ENCODE measurements around the gene BPTF.
"Not testable (repeated sequence)": the region's sequence is repeated elsewhere in the genome, so short reads cannot be mapped to it uniquely, and the experiment has no call there.

The BPTF gene

DNA sequence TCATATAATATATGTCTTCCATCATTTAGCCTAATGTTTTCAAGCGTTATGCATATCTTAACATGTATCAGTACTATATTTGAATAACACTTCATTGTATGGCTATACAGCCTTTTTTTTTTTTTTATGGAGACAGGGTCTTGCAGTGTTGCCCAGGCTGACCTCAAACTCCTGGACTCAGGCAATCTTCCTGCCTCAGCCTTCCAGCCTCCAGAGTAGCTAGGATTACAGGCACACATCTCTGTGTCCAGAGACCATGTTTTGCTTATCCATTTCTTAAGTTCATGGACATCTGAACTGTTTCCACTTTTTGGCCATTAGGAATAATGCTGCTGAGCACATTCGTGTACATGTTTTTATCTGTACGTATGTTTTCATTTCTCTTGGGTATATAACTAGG is 7.8 kb downstream of the BPTF start:
- DNase-seq (ENCODE audit: low read depth) = no peak

DNA sequence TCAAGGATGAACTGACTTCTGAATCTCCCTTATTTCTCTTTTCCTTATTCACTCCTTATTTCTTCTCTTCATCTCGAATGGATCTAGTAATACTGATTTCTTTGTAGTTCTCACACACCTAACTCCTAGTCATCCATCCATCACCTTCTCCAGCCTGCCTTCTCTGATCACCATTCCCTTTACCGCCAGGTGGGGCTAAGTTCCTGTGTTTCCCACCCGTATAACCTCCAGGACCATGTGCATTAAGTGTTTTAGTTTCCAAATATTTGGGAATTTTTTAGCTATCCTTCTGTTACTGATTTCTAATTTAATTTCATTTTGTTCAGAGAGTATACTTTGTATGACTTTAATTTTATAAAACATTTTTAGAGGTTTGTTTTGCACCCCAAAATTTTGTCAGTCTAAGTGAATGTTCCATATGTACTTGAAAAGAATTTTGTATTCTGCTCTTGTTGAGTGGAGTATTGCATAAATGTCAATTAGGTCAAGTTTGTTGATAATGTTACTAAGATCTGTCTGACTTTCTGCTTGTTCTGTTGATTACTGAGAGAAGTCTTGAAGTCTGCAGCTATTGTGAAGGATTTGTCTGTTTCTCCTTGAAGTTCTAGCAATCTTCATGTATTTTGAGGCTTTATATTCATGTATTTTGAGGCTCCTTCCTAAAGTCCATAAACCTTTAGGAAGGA is 8.8 kb downstream of the BPTF start:
- no peak for DNase-seq (ENCODE audit: low read depth)

DNA sequence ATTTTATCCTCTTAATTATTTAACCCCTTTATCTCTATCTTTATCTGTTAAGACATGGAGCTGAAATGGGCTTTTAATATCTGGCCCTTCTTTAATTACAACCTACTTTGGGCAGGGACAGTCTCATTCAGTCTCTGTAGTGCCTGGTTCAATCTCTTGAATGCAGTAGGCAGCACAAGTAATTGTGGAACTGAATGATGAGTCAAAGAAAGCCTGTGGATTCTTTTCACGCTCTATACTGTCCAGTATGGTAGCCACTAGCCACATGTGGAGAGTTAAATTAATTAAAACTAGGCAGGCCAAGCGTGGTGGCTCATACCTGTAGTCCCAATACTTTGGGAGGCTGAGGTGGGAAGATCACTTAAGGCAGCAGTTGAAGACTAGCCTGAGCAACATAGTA is 9.3 kb downstream of the BPTF start:
- no peak for DNase-seq (ENCODE audit: low read depth)

DNA sequence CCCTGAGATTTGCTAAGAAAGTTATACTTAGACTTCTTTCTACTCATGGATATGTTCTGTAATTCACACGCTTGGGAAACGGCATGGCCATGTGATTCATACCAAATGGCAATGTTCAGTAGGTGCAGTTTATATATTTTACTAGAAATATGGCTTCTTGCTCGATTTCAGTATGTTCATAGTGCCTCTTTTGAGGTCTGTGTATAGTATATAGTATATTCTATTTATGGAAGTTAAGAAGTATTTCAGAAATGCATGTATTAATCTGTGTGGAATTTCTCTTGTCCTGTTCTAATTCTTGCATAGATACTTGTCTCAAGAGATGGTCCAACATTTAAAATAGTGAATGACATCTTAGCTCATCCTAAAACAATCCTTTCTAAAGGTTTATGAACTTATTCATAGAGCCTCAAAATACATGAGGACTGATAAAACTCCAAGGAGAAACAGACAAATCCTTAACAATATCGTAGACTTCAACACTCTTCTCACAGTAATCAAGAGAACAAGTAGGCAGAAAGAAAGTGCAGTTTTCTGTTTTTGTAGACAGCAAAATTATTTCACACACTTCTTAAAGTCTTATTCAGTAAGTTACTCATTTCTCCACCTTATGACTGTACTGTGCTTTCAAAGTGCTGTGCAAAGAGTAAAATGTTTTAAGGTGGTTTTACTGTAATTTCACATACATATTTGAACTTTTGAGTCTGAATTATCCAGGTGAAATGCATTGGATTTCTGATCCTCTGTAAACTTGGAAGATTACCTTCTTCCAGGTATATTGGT is 11.1 kb downstream of the BPTF start:
- peak; percentile 20 for DNase-seq (ENCODE audit: low read depth)

DNA sequence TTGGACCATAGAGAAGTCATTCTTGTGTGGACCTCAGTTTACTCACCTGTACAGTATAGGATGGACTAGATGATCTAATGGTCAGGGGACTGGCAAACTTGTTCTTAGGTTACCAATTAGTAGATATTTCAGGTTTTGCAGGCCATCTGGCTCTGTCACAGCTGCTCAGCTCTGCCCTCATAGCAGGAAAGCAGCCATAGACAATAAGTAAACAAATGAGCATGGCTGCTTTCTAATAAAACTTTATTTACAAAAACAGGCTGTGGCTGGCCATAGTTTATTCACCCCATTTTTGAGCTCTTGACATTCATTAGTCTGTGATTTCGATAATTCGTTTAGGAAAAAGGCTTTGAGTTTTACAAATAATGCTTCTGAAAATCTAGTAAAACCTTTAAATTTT is 12.7 kb downstream of the BPTF start:
- DNase-seq (ENCODE audit: low read depth) = no peak

DNA sequence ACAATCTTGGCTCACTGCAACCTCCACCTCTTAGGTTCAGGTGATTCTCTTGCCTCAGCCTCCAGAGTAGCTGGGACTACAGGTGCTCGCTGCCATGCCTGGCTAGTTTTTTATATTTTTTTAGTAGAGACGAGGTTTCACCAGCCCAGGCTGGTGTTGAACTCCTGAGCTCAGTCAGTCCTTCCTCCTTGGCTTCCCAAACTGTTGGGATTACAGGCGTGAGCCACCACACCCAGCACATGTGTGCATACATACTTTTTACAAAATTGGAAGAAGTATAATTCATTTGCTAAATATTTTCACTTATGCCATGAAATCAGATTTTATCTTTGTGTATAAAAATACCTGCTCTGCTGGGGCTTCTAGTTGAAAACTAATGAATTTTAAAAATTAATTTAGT is 13.2 kb downstream of the BPTF start:
- DNase-seq (ENCODE audit: low read depth) = no peak

DNA sequence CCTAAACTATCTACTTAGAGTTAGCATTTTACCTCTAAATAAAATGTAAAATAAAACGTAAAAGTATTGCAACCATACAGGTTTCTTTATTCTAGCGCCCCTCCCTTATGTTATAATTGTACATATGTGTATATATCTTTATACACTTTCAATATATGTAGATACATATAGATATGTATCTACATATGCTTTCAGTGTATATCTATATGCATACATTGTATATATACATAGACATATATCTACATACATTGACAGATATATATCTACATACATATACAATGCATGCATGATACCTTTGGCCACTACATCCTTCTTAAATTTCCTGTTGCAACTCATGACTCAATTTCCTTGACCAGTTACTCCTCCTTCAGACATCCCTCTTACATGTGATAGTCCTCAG is 16.7 kb downstream of the BPTF start:
- no peak for DNase-seq (ENCODE audit: low read depth)

DNA sequence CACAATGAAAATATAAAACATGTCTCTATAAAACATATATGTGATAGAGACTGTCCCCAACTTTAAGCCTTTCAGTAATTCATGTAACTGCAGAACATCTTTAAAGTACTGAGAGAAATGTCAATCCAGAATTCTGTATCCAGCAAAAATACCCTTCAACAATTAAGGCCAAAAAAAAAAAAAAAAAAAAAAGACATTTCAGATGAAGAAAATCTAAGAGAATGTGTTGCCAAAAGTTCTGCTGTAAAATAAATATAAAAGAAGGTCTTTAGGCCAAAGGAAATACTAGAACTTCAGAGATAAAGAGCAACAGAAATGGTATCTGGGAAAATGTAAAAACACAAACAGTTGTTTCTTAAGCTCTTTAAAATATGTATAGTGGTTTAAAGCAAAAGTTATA is 17.3 kb downstream of the BPTF start:
- DNase-seq (ENCODE audit: low read depth) = no peak

DNA sequence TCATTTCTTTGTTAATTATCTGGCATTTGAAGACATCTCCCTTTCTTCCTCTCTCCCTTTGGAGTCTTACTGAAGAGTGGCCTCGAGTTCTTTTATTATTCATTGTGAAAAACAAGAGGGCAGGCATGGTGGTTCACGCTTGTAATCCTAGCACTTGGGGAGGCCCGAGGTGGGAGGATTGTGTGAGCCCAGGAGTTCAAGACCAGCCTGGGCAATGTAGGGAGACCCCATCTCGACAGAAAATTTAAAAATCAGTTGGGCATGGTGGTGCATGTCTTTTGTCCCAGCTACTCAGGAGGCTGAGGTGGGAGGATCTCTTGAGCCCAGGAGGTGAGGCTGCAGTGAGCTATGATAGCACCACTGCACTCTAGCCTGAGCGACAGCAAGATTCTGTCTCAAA is 20.1 kb downstream of the BPTF start:
- DNase-seq (ENCODE audit: low read depth) = no peak

DNA sequence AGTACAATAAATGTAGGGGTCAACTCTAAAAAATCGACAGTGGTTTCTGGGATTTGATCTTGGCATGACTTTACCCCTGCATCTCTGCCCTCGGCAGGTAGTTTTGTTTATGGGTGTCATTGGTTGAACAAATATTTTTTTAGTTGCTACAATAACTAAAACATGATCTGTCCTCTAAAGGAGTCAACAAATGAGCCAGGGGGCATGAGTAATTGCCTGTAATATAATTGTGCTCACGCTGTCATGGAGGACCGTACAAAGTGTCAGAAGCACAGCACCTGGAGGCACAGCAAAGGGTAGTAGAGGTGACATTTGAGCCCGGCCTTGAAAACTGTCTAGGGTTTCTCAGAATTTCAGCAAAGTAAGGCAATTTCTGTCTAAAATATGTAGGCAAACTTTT is 22.9 kb downstream of the BPTF start:
- not testable (repeated sequence) for DNase-seq (ENCODE audit: low read depth)

DNA sequence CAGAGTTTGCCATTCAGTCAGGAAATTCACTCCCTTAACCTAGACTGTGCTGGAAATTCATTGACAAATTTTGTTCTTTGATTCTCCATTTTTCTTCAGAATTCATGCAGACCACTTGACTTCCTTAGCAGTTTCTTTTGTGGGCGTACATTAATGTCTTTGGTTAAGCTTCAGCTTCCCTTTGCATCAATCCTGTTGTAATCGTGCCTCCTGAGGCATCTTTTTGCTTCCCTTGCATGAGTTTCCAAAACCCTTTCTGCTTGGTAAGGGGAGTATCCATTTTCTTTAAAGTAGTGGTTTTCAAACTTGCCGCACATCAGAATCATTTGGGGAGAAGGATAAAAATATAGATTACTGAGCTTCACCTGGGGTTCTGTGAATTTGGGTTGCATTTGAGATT is 23.5 kb downstream of the BPTF start:
- not testable (repeated sequence) for DNase-seq (ENCODE audit: low read depth)

DNA sequence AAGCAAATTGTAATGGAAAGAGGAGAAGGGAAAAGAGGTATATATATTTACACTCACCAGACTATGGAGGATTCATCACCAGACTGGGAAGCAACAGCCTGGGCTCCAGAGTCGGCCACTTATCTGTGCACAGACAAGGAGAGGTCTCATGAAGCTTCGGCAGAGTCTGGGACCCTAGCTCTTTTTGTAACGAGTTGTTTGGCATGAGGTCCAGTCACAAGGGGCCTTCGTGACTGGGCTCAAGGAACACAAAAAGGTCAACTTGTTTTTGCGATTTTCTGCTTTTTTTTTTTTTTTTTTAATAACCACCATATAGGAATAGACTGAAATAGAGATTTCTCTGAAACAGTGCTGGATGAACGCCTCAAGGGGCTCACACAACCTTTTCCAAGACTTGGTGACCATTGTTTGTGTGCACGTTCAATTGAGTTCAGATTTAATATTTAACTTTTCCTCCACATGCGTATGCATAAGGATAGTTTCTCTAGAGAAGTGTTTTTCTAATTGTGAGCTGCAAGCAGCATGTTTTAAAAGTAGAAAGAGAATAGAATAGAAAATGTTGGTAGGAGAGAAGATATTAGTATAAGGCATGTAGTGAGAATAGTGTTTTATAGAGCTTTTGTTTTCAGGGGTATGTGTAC is 25.8 kb downstream of the BPTF start:
- DNase-seq (ENCODE audit: low read depth) = no peak

DNA sequence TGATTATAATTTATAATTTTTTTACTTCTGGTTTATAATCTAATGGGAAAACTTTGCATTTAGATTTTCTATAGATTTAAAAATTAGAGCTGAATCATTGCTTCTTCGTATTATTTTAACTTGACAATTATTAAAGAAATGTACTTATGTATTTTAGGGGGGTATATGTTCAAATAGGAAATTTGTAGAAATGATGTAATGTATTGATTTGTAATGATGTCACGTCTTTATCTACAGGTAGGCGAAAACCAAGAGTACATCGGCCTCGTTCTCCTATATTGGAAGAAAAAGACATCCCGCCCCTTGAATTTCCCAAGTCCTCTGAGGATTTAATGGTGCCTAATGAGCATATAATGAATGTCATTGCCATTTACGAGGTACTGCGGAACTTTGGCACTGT is 28.4 kb downstream of the BPTF start:
- no peak for DNase-seq (ENCODE audit: low read depth)

DNA sequence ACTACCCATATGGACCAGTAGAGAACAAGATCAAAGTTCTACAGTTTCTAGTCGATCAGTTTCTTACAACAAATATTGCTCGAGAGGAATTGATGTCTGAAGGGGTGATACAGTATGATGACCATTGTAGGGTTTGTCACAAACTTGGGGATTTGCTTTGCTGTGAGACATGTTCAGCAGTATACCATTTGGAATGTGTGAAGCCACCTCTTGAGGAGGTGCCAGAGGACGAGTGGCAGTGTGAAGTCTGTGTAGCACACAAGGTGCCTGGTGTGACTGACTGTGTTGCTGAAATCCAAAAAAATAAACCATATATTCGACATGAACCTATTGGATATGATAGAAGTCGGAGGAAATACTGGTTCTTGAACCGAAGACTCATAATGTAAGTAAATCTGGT is 29.1 kb downstream of the BPTF start:
- no peak for DNase-seq (ENCODE audit: low read depth)

DNA sequence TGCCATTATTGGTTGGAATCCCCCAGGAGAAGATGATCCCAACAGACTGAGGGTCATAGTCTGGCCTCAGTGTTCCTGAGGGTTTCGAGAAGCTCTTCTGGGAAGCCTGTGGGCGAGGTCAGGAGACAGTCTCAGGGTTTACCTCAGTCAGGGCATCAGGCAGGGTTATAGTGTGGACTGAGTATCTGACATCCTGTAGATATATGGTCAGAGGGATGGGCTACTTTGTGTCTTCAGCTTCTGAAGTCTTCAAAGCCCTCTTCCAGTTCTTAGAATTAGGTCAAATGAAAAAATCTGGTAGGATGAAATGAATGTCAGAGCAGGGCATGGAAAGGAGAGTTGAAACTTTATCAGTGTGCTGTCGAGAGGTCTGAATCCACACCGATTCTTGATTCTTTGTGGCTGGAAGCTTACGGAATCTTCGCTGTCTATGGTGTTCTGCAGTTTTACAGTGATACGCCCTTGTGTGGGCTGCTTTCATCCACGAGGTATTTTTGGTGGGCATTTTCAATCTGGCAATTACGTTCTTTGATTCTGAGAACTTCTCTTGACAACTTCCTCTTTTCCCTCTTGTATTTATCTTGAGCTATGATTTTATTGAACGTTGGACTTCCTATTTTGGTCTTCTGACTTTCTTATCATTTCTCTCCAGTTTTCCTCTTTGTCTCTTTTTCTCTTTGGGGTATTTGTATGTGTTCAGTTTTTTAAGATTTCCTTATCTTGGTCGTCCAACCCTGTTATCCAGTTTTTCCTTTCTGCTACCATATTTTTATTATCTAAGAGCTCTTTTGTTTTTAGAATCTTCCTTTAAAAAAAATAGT is 30.4 kb downstream of the BPTF start:
- DNase-seq (ENCODE audit: low read depth) = no peak

DNA sequence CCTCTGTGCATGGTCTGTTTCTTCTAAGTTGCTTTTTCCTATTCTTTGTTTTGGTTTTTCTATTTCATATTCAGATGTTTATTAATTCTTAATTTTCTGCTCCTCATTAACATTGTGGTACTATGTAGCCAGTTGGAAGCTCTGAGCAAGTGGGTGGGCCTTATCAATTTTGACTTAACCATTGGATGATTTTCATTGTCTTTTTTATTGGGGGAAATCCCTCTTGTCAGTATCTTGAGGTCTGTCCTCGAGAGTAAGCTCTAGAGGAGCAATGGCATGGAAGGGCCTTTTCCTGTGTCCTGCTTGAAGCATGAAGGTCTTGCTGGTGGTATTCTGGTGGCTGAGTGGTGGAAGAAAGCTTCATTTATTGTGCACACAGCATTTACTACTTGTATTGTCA is 31.1 kb downstream of the BPTF start:
- DNase-seq (ENCODE audit: low read depth) = not testable (repeated sequence)

DNA sequence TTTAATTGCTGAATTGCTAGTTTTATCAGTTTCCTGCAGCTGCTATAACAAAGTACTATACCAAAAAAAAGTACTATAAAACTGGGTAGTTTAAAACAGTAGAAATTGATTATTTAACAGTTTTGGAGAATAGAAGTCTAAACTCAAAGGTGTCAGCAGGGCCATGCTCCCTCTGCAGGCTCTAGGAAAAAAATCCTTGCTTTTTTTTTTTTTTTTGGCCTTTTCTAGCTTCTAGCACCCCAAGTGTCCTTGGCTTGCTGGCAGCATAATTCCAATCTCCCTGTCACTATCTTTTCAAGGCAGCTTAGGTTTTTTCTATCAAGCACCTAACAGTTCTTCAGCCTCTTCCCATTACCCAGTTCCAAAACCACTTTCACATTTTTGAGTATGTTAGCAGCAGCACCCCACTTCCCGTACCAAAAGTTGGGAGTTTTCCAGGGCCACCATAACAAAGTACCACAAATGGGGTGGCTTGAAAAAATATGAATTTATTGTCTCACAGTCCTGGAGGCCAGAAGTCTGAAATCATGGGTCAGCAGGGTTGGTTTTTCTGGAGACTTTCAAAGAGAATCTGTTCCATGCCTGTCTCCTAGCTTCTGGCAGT is 37.4 kb downstream of the BPTF start:
- DNase-seq (ENCODE audit: low read depth) = no peak

DNA sequence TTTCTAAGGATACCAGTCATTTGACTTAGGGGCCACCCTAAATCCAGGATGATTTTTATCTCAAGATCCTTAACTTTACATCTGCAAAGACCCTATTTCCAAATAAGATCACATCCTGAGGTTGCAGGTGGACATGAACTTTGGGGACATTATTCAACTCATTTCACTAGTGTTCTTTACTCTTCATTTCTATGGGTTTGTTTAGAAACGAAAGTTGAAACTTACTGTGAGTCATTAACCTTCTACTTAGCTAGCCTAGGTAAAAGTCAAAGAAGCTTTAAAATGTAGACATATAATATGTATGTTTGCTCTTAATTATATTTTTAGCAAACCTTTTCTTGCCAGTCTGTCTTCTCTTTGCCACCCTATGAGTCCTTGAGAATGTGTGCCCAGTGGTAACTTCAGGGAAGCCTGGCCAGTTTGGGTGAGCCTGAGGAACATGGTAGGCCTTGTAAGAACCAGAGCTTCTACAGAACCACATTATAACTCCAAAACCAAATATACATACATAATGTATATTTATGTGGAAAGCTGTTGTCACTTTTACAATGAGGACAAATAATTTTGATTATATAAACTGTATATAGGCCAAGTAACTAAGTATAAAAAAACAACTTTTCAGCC is 38.4 kb downstream of the BPTF start:
- no peak for DNase-seq (ENCODE audit: low read depth)

DNA sequence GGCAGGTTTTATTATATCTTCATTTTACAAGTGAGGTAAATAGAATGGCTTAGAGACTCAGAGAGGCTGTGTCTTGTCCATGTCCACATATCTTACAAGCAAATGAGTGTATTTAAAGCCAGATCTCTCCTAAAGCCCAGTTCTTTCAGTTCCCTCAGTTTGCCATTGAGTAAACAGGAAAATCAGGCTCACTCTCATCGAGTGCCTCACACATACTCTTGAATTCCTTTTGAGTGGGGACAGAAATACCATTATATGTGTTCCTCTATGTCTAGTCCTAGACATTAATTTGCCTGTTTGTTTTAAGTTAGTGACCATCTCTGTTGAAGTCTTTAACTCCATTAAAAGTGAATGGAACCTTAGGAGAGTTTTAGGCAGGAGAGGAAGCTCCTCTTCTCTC is 40.1 kb downstream of the BPTF start:
- DNase-seq (ENCODE audit: low read depth) = no peak

DNA sequence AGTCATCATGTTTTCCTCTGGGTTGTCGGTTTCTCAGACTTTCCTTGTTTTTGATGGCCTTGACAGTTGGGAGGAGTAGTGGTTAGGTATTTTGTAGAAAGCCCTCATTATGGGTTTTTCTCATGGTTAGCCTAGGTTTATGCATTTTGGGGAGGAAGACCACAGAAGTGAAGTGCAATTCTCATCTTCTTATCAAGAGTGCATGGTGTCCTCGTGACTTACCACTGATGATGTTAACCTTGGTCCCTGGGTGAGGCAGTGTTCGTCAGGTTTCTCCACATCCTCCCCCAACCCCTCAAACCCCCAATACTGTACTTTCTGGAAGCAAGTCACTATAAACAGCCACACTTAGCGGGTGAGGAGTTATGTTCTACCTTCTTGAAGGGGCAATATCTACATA is 42.3 kb downstream of the BPTF start:
- DNase-seq (ENCODE audit: low read depth) = no peak

DNA sequence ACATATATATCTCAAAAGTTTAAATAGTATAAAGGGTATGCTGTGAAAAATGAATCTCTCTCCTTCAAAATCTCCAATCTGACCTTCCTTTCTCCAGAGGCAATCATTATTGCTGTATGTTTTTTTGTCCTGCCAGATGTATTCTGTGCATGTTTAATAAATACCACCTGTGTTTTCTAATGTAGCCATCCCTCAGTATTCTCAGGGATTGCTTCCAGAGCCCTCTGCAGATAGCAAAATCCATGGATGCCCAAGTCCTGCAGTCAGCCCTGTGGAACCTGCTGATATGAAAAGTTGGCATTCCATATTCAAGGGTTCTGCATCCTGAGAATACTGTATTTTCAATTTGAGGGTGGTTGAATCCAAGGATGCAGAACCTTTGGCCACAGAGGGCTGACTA is 42.9 kb downstream of the BPTF start:
- no peak for DNase-seq (ENCODE audit: low read depth)

DNA sequence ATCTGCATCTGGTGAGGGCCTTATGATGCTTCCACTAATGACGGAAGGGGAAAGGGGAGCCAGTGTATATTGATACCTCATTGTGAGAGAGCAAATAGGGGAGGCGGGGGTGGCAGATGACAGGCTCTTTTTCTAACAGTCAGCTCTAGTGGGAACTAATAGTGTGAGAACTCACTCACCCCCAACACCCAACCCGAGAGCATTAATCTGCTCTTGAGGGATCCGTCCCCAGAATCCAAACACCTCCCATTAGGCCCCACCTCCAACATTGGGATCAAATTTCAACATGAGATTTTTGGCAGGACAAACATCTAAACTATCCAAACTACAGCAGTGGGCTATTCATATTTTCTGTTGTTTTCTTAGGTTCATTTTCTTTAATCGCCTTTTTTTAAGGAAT is 54.4 kb downstream of the BPTF start:
- DNase-seq (ENCODE audit: low read depth) = no peak
